Measurements from ENCODE around the gene LEMD2.

LEMD2 gene

GRCh38 chr6:33791620-33792019, 2.7 kb upstream of the LEMD2 start:
- DNase-seq = no peak

- no peak for DNase-seq
These were observed 2.0 kb upstream of the LEMD2 start for GRCh38 chr6:33790910-33791309.

GRCh38 chr6:33790379-33790778, 1.4 kb upstream of the LEMD2 start:
- no peak for DNase-seq

- DNase-seq = no peak
These were observed 593 bp upstream of the LEMD2 start for GRCh38 chr6:33789550-33789895.

GRCh38 chr6:33787954-33788693, 806 bp downstream of the LEMD2 start:
- no peak for DNase-seq

- DNase-seq = no peak
These were observed 1.5 kb downstream of the LEMD2 start for GRCh38 chr6:33787346-33787953.

- DNase-seq = no peak
These were observed 2.2 kb downstream of the LEMD2 start for GRCh38 chr6:33786736-33787135.

- no peak for DNase-seq
These were observed 3.2 kb downstream of the LEMD2 start for GRCh38 chr6:33785778-33786177.

- DNase-seq = no peak
These were observed 4.1 kb downstream of the LEMD2 start for GRCh38 chr6:33784787-33785186.

- DNase-seq = no peak
These were observed 5.0 kb downstream of the LEMD2 start for GRCh38 chr6:33783781-33784520.

- no peak for DNase-seq
These were observed 6.4 kb downstream of the LEMD2 start for GRCh38 chr6:33782561-33782960.

GRCh38 chr6:33781131-33781975, 7.6 kb downstream of the LEMD2 start:
- DNase-seq = no peak

- DNase-seq = no peak
These were observed 9.0 kb downstream of the LEMD2 start for GRCh38 chr6:33779895-33780294.

GRCh38 chr6:33779290-33779689, 9.6 kb downstream of the LEMD2 start:
- no peak for DNase-seq

GRCh38 chr6:33778444-33779121, 10.3 kb downstream of the LEMD2 start:
- no peak for DNase-seq

GRCh38 chr6:33777398-33778388, 11.2 kb downstream of the LEMD2 start:
- no peak for DNase-seq

- DNase-seq = no peak
These were observed 12.2 kb downstream of the LEMD2 start for GRCh38 chr6:33776764-33777163.

GRCh38 chr6:33776186-33776585, 12.7 kb downstream of the LEMD2 start:
- no peak for DNase-seq

GRCh38 chr6:33774774-33775173, 14.2 kb downstream of the LEMD2 start:
- no peak for DNase-seq

- no peak for DNase-seq
These were observed 15.9 kb downstream of the LEMD2 start for GRCh38 chr6:33772902-33773472.
